ENCODE data around the gene DUS3L.
"Not testable (repeated sequence)": the region's sequence is repeated elsewhere in the genome, so short reads cannot be mapped to it uniquely, and the experiment has no call there.

The DUS3L gene

DNA sequence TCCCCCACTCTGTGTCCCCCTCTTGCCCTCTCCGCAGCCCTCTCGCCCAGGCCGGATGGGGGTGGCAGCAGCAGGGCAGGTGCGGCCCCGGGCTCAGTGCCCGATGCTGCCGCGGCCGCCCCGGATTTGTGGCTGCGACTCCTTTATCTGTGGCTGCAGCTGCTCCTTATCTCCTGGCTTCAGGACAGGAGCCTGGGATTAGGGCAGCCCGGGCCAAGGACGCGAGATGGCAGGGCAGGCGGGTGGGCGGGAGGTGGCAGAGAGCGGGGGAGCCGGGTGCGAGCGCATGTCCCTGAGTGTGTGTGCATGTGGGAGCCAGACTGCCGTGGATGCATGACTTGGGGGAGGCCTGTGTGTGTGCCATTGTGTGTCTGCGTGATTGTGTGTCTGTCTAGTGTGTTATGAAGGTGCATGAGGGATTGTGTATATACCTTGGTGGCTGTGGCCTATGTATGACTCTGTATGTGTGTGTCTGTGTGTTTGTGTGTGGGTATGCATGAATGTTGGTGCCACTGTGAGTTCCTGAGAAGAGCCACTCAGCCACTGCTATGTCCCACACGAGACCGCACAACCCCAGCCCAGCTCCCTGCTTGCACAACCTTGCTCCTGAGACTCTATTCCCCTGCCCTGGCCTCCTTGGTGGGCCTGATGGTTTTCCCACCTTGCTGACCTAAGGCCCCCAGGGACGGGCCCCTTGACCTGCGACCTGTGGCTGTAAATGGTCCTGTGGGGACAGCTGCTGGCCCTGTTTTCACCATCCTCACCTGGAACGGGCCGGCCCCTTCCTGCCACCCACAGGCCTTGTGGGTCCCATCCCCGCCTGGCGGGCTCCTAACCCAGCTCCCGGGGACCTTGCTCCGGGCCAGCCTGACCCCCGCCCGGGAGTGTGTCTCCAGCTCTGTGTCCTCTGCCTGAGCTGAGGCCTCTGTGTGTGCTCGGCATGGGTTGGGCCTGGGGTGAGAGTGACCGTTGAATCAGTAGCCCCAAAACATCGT lies 8.6 kb upstream of the DUS3L start:
- DNase-seq: no peak

DNA sequence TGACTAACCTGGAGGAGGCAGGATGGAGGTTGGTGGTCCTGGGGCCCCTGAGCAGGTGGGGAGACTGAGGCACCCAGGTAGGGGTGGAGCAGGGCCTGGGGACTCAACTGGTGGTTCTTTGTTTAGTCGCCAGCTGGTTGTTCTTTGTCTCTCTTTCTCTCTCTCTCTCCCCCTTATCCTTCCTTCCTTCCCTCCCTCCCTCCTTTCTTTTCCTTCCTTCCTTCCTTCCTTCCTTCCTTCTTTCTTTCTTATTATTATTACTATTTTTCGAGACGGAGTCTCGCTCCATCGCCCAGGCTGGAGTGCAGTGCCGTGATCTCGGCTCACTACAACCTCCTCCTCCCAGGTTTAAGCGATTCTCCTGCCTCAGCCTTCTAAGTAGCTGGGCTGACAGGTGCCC lies 7.3 kb upstream of the DUS3L start:
- no peak for DNase-seq

DNA sequence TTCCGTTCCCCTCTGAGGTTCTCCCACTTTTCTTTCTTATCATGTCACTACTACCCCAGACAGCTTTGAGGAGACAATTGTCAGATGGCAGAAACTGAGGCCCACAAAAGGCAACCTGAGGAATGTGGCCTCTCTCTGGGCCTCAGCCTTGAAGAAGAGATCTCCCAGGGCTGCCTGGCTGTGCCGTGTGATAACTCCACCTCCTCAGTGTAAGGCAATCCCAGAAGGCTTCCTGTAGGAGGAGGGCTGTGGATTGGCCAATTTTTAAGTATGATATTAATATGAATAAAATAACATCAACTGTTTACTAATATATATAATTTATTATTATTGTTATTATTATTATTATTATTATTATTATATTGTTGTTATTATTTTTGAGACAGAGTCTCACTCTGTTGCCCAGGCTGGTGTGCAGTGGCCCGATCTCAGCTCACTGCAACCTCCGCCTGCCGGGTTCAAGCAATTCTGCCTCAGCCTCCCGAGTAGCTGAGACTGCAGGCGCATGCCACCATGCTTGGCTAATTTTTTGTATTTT lies 4.5 kb upstream of the DUS3L start:
- no peak for DNase-seq

DNA sequence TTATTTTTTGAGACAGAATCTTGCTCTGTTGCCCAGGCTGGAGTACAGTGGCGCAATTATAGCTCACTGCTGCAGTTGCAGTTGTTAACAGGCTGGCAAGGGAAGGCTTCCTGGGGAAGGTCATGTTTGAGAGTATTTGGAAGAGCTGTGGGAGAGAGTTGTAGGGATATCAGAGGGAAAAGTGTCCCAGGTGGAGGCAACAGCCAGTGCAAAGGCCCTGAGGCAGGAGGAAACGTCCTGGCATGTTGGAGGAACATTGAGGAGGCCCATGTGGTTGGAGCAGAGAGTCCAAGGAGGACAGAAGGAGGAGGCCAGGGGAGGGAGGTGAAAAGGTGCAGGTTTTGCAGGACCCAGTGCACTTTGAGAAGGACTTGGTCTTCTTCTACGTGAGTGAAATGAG lies 2.2 kb upstream of the DUS3L start:
- DNase-seq: no peak

DNA sequence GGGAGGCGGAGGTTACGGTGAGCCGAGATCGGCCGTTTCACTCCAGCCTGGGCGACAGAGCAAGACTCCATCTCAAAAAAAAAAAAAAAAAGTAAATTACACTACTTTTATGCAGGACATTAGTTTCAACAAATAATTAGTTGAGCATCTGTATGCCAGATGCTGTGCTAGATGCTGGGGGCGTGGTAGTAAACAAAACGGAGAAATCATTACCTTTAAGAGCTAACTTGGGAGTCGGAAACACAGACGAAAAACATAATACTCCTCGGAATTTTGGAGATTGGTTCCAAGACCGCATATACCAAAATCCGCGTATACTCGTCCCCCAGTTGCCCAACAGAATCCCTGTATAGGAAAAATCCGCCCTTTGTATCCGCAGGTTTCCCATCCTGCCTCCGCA lies 1.3 kb upstream of the DUS3L start:
- DNase-seq: no peak

DNA sequence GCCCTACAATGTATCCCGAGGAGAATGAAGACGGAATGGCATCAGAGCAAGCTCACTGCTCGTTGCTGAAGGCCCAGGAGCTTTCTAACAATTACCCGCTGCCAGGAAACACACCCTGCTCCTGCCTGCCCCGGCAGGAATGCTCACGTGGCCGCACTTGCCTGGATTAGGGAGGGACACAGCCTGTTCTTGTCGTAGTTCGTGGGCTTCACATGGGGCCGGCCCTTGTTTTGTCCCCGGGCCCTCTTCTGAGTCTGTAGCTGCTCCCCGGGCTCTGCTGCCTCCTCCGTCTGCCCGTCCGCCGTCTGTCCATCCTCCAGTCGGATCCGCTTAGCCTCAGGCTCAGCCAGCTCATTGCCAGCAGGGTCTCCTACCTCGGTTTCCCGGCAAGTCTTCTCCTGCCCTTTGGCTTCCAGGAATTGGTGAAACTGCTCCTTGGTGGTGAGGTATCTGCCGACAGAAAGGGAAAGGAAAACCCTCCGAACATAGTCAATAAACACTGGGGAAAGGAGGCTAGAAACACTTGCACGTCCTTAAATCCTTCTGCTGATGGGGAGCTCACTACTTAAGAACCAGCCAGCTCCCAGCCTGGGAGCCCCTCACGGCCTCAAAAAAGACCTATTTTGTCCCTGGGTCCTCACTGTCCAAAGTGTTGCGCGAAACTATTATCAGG lies 941 bp downstream of the DUS3L start:
- DNase-seq: no peak

DNA sequence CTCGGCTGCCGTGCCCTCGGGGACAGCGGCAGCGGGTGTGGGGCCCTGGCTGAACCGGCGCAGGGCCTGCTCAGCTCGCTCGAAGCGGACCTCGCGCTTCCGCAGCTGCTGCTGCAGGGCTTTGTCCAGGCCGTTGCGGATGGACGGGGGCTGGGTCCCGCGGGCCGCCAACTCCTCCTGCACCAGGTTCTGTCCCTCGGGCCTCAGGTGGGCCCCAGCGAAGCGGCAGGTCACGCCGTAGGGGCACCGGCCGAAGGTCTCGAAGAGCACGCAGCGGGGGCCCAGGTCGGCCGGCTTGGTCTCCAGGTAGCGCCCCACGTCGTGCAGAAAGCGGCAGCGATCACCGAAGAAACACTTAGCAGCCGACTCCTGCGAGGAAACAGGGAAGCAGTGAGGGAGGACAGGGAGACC lies 1.6 kb downstream of the DUS3L start:
- DNase-seq: no peak

DNA sequence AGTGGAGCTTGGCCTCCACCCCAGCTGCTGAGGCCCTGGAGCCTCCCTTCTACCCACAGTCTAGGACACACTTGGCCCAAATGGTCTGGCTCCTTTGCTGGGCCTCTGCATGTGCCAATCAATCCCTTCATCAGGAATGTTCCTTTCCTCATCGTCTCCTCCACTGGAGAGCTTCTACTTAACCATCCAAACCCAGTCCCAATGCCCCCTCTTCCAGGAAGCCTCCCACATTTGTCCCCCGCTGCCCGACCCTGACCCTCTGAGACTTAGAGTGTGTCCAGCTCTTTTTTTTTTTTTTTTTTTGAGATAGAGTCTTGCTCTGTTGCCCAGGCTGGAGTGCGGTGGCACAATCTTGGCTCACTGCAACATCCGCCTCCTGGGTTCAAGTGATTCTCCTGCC lies 2.5 kb downstream of the DUS3L start:
- DNase-seq: no peak

DNA sequence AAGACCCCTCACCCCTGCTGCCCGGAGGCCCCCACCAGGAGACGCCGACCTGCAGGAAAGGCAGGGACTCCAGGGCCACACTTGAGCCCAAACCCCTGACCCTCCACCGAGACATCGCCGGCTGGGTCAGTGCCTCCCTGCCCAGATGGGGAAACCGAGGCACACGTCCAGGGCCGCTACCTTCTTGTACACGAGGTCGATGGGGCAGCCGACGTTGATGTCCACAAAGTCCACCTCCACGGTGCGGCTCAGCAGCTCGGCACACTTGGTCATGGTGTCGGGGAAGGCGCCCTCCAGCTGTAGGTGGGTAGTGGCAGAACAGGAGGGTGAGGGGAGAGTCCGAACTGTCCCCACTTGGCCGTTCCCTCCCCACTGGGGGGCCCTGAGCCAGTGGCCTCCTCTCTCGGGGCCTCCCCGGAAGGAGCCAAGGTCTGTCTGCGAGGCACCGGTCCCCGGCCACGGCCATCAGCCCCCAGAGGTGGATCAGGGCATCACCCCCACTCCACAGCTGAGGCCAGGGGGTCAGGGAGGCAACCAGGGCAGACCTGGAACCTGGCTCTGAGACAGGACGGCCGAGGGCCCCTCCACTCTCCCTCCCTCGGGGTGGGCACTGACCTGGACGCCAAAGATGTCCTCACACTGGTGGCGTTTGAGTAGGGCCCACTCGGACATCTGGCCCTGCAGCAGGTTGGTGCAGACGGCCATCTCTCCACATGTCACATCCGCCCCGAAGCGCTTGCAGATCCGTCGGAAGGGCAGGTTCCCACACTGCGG lies 3.4 kb downstream of the DUS3L start:
- DNase-seq: no peak

DNA sequence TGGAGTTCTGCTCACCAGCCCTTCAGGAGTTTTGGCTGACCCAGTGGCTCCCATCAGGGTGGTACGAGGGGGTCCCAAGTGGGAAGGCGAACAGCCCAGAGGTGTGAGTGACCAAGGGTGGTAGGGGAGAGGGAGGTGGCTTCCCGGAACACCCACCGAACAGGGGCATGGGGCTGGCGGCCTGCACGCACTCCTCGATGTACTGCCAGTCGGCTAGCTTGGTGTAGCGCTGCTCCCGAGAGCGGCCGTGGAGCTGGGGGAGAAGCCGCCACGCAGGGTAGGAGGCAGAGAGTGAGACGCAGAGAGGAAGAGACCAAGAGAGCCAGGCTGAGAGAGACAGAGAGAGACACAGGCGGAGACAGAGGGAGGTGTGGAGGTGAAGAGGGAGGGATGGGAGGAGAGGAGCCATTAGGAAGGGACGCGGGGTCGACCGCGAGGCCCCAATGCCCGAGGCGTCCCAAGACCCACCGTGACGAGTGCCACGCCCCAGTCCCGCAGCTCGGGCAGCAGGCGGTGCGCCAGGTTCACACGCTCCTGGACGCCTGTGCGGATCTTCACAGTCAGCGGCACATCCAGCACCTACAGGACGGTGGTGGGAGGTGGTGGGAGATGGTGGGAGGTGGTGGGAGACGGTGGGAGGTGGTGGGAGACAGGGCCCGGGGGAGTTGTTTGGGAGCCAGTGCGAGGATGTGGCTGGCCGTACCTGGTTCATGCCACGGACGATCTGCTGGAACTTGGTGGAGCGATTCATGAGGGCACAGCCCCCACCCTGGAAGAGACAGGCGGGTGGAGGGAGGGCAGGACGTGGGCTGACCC lies 4.2 kb downstream of the DUS3L start:
- DNase-seq: no peak

DNA sequence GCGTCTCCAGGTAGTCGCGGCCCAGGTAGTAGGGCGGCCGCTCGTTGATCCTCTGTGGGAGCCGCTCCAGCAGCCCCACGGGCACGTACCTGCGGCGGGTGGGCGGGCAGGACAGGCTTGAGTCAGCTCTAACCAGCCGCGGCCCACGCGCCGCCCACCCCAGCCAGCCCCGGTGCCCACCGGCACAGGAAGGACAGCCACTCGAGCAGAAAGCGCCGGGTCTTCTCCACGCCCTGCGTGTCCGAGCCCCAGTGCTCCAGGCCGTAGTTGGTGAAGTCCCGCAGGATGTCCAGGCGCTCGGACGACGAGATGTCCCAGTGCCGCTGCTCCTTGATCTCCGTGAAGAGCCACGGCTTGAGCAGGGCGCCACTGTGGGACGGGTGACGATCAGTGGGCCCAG lies 5.5 kb downstream of the DUS3L start:
- no peak for DNase-seq

DNA sequence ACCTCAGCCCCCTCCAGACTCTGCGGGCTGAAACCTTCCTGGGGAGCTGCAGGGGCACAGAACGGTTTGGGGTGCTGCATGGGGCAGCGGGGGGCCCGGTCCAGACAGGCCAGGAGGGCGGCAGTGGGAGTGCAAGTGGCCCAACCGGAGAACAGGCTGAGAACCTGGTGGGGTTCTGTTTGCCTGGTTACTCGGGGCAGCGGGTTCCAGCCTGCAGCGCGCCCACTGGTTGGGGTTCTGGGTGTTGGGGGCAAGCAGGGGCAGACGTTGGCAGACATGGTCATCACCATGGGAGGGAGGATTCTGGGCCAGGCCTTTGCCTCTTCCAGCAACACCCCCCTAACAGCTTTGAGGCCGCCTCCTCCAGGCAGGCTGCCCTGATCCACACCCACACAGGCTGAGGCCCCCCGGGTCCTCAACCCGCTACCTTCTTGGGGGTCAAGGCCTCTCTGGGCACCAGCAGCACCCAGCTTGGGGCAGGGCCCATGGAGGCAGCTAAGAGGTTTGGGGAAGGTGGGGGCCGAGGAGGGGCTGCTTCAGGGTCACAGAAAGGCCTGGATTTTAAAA lies 6.3 kb downstream of the DUS3L start, which contains the start of gene PRR22:
Gene PRR22, minus strand, starts transcription at position 166 of the 567 bp plus-strand sequence. Its CDS starts 86 bp downstream, at position 80.
- DNase-seq: no peak

DNA sequence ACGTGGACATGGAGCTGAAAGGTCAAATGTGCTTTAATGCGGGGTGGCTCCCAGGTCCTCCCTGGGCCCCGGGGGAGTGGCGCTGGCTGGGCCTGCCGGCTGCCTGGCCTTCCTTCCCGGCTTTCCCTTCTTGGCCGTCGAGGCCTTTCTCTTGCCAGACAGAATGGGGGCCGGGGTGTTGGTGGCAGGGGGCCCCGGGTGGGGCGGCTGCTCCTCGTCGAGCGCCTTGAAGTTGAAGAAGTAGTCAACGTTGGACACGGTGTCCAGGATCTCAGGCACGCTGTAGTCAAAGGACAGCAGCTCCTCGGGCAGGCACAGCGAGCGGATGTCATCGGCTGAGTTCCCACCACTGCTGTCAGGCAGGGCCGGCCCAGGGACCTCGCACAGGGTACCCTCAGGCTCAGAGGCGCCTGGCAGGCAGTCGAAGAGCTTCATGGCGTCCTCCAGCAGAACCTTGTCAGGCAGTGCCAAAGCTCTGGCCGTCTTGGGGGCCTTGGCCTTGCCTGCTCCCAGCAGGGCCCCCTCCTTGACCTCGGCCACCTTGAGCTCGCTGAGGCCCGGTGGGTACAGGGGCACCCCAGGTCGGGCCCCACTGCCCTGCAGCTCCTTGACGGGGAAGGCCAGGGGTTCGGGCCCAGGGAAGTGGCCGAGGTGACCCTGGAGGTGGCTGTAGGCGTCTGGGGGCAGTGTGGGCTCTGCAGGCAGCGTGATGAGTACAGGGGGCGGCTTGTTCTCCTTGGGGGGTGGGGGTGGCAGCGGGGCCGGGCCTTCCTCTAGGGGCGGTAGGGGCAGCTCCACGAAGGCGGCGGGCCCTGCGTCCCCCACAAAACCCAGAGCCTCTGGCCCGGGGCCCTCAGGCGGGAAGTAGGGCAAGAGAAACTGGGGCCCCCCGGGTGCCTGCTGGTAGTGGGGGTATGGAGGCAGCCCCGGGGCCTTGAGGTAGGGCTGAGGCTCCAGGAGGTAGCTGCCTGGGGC lies 7.7 kb downstream of the DUS3L start:
- DNase-seq: no peak

DNA sequence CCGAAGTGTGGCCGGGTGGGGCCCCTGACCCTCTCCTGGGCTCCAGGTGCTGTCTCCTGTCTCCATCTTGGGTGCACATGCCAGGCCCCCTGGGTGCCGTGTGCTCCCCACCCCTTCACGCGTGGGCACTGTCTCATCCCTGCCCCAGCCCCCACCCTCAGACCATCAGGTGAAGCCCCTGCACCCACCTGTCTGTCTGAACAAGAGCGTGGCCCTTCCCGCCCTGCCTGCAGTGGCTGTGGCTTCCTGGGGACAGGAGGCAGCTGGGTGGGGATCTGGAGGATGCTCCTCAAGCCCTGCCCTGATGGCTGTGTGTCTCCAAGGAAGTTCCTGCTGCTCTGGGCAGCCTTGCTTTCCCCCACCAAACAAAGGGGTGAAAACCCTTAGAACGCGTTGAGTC lies 8.6 kb downstream of the DUS3L start:
- no peak for DNase-seq

DNA sequence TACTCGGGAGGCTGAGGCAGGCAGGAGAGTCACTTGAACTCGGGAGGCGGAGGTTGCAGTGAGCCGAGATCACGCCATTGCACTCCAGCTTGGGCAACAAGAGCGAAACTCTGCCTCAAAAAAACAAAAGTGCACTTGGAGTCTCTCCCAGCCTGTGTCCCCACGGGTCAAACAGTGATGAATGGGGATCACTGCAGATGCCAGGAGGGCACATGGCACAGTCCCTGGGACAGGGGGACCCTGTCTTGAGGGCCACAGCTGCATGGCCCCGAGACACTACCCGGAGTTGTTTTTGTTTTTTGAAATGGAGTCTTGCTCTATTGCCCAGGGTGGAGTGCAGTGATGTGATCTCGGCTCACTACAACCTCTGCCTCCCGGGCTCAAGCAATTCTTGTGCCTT lies 10.0 kb downstream of the DUS3L start:
- DNase-seq: not testable (repeated sequence)

DNA sequence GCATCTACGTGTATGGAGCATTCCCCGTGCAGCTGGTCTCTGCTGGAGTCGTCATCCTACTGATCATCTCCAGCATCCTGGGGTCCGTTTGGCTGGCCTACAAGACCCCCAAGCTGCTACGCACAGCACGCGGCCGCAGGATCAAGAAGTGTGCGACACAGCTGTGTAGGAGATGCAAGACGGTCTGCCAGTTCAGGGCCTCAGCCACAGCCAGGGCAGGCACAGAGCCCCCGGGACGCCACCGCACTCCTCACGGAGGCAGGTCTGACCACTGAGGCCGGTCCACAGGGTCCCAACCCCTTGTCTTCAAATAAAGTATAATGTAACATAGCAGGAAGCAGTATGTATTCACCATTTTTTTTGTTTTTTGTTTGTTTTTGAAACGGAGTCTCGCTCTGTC lies 12.6 kb downstream of the DUS3L start:
- no peak for DNase-seq

DNA sequence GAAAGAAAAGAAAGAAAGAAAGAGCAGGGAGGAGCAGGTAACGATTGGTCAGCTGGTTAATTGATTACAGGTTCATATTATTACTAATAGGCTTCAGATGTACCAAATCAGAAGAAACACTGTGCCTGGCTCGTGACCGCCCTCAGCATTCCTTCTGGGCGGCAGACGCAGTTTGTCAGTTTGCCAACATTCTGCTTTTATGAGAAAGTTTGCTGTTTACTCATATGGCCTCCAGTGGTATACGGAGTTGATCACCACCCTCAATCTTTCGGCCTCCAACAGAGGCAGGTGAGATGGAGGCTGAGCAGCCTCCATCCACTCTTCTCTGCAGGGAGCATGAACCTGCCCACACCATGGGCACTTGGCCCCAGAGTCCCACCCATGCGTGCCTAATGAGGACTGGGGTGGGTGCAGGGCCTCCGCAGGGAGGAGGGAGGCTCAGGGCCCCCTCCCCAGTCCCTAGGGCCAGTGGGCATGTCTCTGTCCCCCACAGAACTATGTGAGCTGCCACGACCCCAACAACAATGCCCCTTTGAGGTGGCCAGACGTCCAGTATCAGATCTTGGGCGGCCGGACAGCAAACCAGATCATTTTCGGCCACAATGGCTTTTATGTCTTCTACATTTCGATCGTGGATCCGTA lies 15.2 kb downstream of the DUS3L start:
- no peak for DNase-seq

DNA sequence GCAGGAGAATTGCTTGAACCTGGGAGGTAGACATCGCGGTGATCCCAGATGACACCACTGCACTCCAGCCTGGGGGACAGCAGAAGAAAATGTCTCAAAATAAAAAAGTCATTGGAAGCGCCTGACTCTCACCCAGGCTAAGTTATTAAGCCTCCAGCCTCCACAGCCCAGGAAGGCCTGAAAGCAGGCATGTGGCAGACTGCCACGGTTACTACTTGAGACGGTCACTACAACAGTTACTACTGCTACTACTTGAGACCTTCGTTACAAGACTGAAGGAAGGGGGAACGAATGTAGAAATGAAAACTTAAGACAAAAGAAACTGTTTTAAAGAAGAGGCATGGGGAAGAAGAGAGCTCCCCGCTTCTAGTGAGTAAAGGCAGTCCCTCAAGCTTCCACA lies 16.0 kb downstream of the DUS3L start:
- DNase-seq: no peak

DNA sequence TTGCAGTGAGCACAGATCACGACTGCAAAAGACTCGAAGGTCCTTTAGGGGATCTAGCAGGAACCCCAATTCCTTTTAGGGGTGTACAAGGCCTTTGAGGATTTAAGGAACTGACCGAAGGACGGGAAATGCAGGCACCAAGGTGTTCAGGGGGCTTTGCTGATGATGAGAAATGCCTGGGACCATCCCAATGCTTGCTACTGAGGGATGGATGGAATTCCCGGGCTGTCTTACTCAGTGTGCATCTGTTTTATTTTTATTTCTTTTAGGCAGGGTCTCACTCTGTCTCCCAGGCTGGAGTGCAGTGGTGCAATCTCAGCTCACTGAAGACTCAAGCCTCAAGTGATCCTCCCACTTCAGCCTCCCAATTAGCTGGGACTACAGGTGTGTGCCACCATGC lies 17.7 kb downstream of the DUS3L start:
- DNase-seq: no peak

DNA sequence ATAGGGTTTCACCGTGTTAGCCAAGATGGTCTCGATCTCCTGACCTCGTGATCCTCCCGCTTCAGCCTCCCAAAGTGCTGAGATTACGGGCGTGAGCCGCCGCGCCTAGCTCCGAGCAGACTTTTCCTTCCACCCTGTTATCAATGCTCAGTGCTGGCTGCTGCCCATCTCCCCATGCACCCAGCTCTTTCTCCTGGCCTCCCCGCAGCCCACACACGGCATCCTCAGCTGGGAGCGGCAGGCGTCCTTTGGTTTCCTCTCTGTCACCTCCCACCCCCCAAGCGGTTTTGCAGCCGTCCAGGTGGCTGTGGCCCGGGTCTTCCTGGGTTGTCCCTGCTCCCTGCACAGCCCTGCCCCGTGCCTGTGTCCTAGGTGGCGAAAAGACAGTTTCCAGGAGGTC lies 18.5 kb downstream of the DUS3L start:
- DNase-seq: no peak
